Neutrophil (primary cell): ENCODE results near the gene NGB.

Experiments used
- H3K27ac ChIP-seq: fragments of 200-600 bp; sonication (generic); 2 replicates; pipeline ENCODE4 v1.5.1; 2016; ENCODE audit warnings: mild to moderate bottlenecking, moderate library complexity
- H3K27me3 ChIP-seq: fragments of 200-600 bp; sonication (generic); 2 replicates; pipeline ENCODE4 v1.6.0; 2016; ENCODE audit warnings: mild to moderate bottlenecking
- H3K36me3 ChIP-seq: fragments of 200-600 bp; sonication (generic); 2 replicates; pipeline ENCODE4 v1.5.1; 2017
- H3K4me1 ChIP-seq, 2 experiments: fragments of 200-600 bp in 1 of 2; sonication (generic) in 1 of 2; 1 replicate in 1 of 2; 2 replicates in 1 of 2; pipeline versions ENCODE4 v1.5.1 to v1.6.1; 2013 to 2016; ENCODE audit warnings: low read depth in 1 of 2, low read length in 1 of 2, mild to moderate bottlenecking in 1 of 2, moderate library complexity in 1 of 2; ENCODE audit not compliant: control insufficient read depth in 1 of 2, insufficient read depth in 1 of 2
- H3K4me3 ChIP-seq, 2 experiments: fragments of 200-600 bp in 1 of 2; sonication (generic) in 1 of 2; 1 replicate in 1 of 2; 2 replicates in 1 of 2; pipeline ENCODE4 v1.5.1; 2013 to 2016; ENCODE audit warnings: low read depth in 1 of 2, low read length in 1 of 2, mild to moderate bottlenecking in 1 of 2, moderate library complexity in 1 of 2
- H3K9me3 ChIP-seq: fragments of 200-600 bp; sonication (generic); 2 replicates; pipeline ENCODE4 v1.5.1; 2016
- CTCF ChIP-seq: fragments of 200-600 bp; sonication (generic); IDR thresholded peaks from 2 replicates; pipeline ENCODE4 v1.5.1; 2016; ENCODE audit warnings: antibody characterized with exemption

NGB gene

GRCh38 chr14:77305696-77306095 lies 34.7 kb upstream of the NGB start:
- Histone ChIP-seq H3K27me3 (no peaks in the 10 kb centered on the region), H3K4me3 (no peak overlapping the region), H3K36me3 (no peaks in the 10 kb centered on the region), H3K27ac (no peak overlapping the region), H3K4me1 (peaks cover 9 to 16% of the 10 kb centered on the region in 2 experiments), H3K9me3 (no peaks in the 10 kb centered on the region)
- no peak for TF ChIP-seq CTCF

- Histone ChIP-seq H3K4me1 (peaks cover under 1 to 3% of the 10 kb centered on the region in 2 experiments), H3K27me3 (no peaks in the 10 kb centered on the region), H3K4me3 (no peak overlapping the region), H3K36me3 (no peaks in the 10 kb centered on the region), H3K9me3 (no peaks in the 10 kb centered on the region), H3K27ac (no peak overlapping the region)
- no peak for TF ChIP-seq CTCF
These were observed 32.6 kb upstream of the NGB start for GRCh38 chr14:77303417-77304156.

- no peaks in the 10 kb centered on the region for H3K27me3 ChIP-seq
- H3K36me3 ChIP-seq = no peaks in the 10 kb centered on the region
- TF ChIP-seq CTCF = no peak
- H3K4me3 ChIP-seq = no peak overlapping the region
- H3K27ac ChIP-seq = no peak overlapping the region
- no peaks in the 10 kb centered on the region for H3K9me3 ChIP-seq
- H3K4me1 ChIP-seq = no peaks in the 10 kb centered on the region
These were observed 31.9 kb upstream of the NGB start for GRCh38 chr14:77302926-77303325.

GRCh38 chr14:77301103-77301502 lies 30.1 kb upstream of the NGB start:
- H3K4me3 ChIP-seq = no peak overlapping the region
- no peak overlapping the region for H3K27ac ChIP-seq
- peak; percentile 23 for TF ChIP-seq CTCF
- no peaks in the 10 kb centered on the region for H3K9me3 ChIP-seq
- H3K27me3 ChIP-seq = no peaks in the 10 kb centered on the region
- H3K36me3 ChIP-seq = no peaks in the 10 kb centered on the region
- no peaks in the 10 kb centered on the region for H3K4me1 ChIP-seq

GRCh38 chr14:77299771-77300170 lies 28.8 kb upstream of the NGB start:
- H3K27ac ChIP-seq = no peak overlapping the region
- H3K4me1 ChIP-seq = no peaks in the 10 kb centered on the region
- H3K27me3 ChIP-seq = no peaks in the 10 kb centered on the region
- TF ChIP-seq CTCF = no peak
- no peaks in the 10 kb centered on the region for H3K9me3 ChIP-seq
- H3K4me3 ChIP-seq = no peak overlapping the region
- no peaks in the 10 kb centered on the region for H3K36me3 ChIP-seq
